Panc1 (cell line): ENCODE measurements around the gene C2CD3.

Experiments used
- POLR2AphosphoS5 ChIP-seq: IDR thresholded peaks from 2 replicates; pipeline ENCODE4 v1.6.1; 2012; ENCODE audit warnings: mild to moderate bottlenecking, low read depth, low read length, moderate library complexity
- SIN3A ChIP-seq: IDR thresholded peaks from 2 replicates; pipeline ENCODE4 v1.6.1; 2012; ENCODE audit warnings: low read depth, mild to moderate bottlenecking, low read length, moderate library complexity, borderline replicate concordance; ENCODE audit not compliant: insufficient read depth
- TF ChIP-seq, protein P1 (sequence below): fragments of 450-650 bp; IDR thresholded peaks from 2 replicates; pipeline ENCODE4 v1.5.1; 2017; ENCODE audit warnings: mild to moderate bottlenecking

GRCh38 chr11:74168838-74169237, 2.0 kb downstream of the C2CD3 start:
- TF ChIP-seq, protein P1, sequence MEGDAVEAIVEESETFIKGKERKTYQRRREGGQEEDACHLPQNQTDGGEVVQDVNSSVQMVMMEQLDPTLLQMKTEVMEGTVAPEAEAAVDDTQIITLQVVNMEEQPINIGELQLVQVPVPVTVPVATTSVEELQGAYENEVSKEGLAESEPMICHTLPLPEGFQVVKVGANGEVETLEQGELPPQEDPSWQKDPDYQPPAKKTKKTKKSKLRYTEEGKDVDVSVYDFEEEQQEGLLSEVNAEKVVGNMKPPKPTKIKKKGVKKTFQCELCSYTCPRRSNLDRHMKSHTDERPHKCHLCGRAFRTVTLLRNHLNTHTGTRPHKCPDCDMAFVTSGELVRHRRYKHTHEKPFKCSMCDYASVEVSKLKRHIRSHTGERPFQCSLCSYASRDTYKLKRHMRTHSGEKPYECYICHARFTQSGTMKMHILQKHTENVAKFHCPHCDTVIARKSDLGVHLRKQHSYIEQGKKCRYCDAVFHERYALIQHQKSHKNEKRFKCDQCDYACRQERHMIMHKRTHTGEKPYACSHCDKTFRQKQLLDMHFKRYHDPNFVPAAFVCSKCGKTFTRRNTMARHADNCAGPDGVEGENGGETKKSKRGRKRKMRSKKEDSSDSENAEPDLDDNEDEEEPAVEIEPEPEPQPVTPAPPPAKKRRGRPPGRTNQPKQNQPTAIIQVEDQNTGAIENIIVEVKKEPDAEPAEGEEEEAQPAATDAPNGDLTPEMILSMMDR = no peak
- TF ChIP-seq SIN3A (no peak), POLR2AphosphoS5 (no peak)
